Gastroesophageal sphincter (tissue), 3 donors: ENCODE measurements around the gene SH3PXD2A.

ENCODE experiments used
- POLR2A ChIP-seq, 2 donors: fragments of 450-650 bp; IDR thresholded peaks; one replicate each; pipeline ENCODE4 v1.6.1; 2017; ENCODE audit warnings: antibody characterized with exemption in 2 of 2, mild to moderate bottlenecking in 2 of 2, moderate library complexity in 1 of 2
- POLR2AphosphoS5 ChIP-seq: sonication (generic); formaldehyde crosslinking; IDR thresholded peaks from one replicate; pipeline ENCODE4 v1.6.1; 2017; ENCODE audit warnings: antibody characterized with exemption
- TF ChIP-seq, protein P1 (sequence below), 4 experiments: fragments of 200-600 bp in 2 of 4; fragments of 450-650 bp in 2 of 4; sonication (generic) in 1 of 4; IDR thresholded peaks; one replicate each; pipeline ENCODE4 v1.5.1; 2017 to 2019; ENCODE audit warnings: antibody characterized with exemption in 4 of 4, mild to moderate bottlenecking in 2 of 4, moderate library complexity in 2 of 4

DNA sequence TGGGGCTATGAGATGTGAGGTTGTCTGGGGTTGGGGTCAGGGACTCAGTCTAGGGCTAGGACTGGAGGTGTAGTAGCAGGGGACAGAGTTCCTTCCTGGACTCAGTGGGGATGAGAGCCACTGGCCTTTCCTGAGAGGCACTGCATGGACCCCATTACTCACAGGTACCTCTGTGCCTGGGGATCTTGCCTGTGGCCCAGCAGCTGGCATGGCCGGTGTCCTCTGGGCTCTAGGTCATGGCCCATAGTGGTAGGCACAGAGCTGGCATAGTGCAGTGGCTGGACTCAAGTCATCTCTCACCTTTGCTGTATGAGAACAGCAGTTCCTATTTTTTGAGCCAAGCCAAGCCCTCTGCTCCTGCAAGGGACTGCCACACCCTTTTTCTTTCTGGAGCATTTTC, 310.0 kb downstream of the SH3PXD2A start:
- TF ChIP-seq, protein P1, sequence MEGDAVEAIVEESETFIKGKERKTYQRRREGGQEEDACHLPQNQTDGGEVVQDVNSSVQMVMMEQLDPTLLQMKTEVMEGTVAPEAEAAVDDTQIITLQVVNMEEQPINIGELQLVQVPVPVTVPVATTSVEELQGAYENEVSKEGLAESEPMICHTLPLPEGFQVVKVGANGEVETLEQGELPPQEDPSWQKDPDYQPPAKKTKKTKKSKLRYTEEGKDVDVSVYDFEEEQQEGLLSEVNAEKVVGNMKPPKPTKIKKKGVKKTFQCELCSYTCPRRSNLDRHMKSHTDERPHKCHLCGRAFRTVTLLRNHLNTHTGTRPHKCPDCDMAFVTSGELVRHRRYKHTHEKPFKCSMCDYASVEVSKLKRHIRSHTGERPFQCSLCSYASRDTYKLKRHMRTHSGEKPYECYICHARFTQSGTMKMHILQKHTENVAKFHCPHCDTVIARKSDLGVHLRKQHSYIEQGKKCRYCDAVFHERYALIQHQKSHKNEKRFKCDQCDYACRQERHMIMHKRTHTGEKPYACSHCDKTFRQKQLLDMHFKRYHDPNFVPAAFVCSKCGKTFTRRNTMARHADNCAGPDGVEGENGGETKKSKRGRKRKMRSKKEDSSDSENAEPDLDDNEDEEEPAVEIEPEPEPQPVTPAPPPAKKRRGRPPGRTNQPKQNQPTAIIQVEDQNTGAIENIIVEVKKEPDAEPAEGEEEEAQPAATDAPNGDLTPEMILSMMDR (IDR thresholded peaks at IDR 0.05), result no peak
- no peak for TF ChIP-seq POLR2A (IDR thresholded peaks at IDR 0.05)
- TF ChIP-seq POLR2AphosphoS5, result no peak
